HepG2 (cell line): Measurements from ENCODE around the gene FNDC4. TPM values are rescaled to one million over a fixed set of nuclear protein-coding genes. Genes with fewer than 3 reads are reported as not detected.
A peak's percentile ranks its signal among the peaks of the same experiment; 100 is the strongest.

Source experiments
- ATAC-seq: fragments of 200-7000 bp; cut with Tn5 transposase; 3 replicates; pipeline ENCODE4 v1.9.1; 2020; ENCODE audit warnings: mild to moderate bottlenecking, moderate library complexity
- BruUV-seq: library from RNA; stranded (reverse); fragments of 400-500 nt; replicated peaks from 2 replicates; lab custom pipeline; 2021; lab: Mats Ljungman, UMichigan
- CTCF ChIA-PET: fragments of 300-600 bp; formaldehyde crosslinking; extraction: SDS; loops from one replicate; lab custom pipeline; 2021; ENCODE audit warnings: low total read pairs, inconsistent platforms, low intra/inter-chr PET ratio; lab: Yijun Ruan, JAX
- POLR2A ChIA-PET: fragments of 350-600 bp; sonication (Branson Sonifier 250); formaldehyde crosslinking; loops from one replicate; lab custom pipeline; 2020; ENCODE audit warnings: antibody characterized with exemption, inconsistent platforms; lab: Yijun Ruan, JAX
- DNase-seq: peaks from one replicate; pipeline ENCODE4 v3.0.0-alpha.2; 2015; ENCODE audit warnings: low spot score
- FAIRE-seq: peaks from 3 replicates; lab custom pipeline; 2011; peaks lifted over from hg19 to GRCh38; lab: Jason Lieb, UNC
- H2AFZ ChIP-seq: one replicate; pipeline ENCODE4 v1.6.1; 2011; ENCODE audit warnings: low read length, inconsistent platforms
- H3K27ac ChIP-seq: fragments of 300-600 bp; 3 replicates; pipeline ENCODE4 v1.8.0; 2011; ENCODE audit warnings: mixed run types, mild to moderate bottlenecking, mixed read lengths, low read length, inconsistent platforms; ENCODE audit not compliant: insufficient read depth; ENCODE audit errors: extremely low read length
- H3K27me3 ChIP-seq, 2 experiments: fragments of 200-600 bp in 1 of 2; 2 replicates in 1 of 2; 3 replicates in 1 of 2; pipeline versions ENCODE4 v1.6.0 to v1.8.0; 2011; ENCODE audit warnings: low read length in 2 of 2, mild to moderate bottlenecking in 2 of 2, moderate library complexity in 2 of 2, inconsistent platforms in 1 of 2; ENCODE audit not compliant: insufficient read depth in 2 of 2, control insufficient read depth in 1 of 2
- H3K36me3 ChIP-seq, 2 experiments: fragments of 200-600 bp in 1 of 2; replicated peaks in 1 of 2; 2 replicates in 1 of 2; 3 replicates in 1 of 2; pipeline versions ENCODE4 v1.5.1 to v1.8.0; 2011; ENCODE audit warnings: low read length in 2 of 2, inconsistent platforms in 1 of 2; ENCODE audit not compliant: insufficient read depth in 2 of 2, control insufficient read depth in 1 of 2
- H3K4me1 ChIP-seq: 2 replicates; pipeline ENCODE4 v1.5.1; 2012; ENCODE audit warnings: low read length, inconsistent platforms; ENCODE audit not compliant: insufficient read depth
- H3K4me2 ChIP-seq: 2 replicates; pipeline ENCODE4 v1.6.0; 2011; ENCODE audit warnings: low read depth, low read length, inconsistent platforms
- H3K4me3 ChIP-seq, 3 experiments: fragments of 200-600 bp in 1 of 3; sonication (generic), shearing (Covaris generic) in 1 of 3; replicated peaks in 1 of 3; 2 replicates each; pipeline ENCODE4 v1.5.1; 2011 to 2016; ENCODE audit warnings: low read length in 3 of 3, inconsistent platforms in 2 of 3, low read depth in 2 of 3, mild to moderate bottlenecking in 2 of 3, control low read depth in 1 of 3, mixed read lengths in 1 of 3; ENCODE audit not compliant: insufficient read depth in 1 of 3
- H3K79me2 ChIP-seq: one replicate; pipeline ENCODE4 v1.6.1; 2011; ENCODE audit warnings: low read length, inconsistent platforms; ENCODE audit not compliant: insufficient read depth
- H3K9ac ChIP-seq: 2 replicates; pipeline ENCODE4 v1.6.0; 2011; ENCODE audit warnings: mild to moderate bottlenecking, low read depth, low read length, inconsistent platforms; ENCODE audit not compliant: insufficient read depth
- H3K9me3 ChIP-seq: 2 replicates; pipeline ENCODE4 v1.5.1; 2012; ENCODE audit warnings: mild to moderate bottlenecking, low read length
- H4K20me1 ChIP-seq: 2 replicates; pipeline ENCODE4 v1.6.0; 2011; ENCODE audit warnings: inconsistent platforms, mild to moderate bottlenecking, low read length, moderate library complexity; ENCODE audit not compliant: insufficient read depth
- AFF4 ChIP-seq: sonication (generic); formaldehyde crosslinking; IDR thresholded peaks from 2 replicates; pipeline ENCODE4 v1.4.0; 2020; ENCODE audit warnings: missing genetic modification reagents
- AKAP8 ChIP-seq: sonication (generic); formaldehyde crosslinking; IDR thresholded peaks from 2 replicates; pipeline ENCODE4 v1.5.1; 2020; ENCODE audit warnings: mild to moderate bottlenecking, missing genetic modification reagents
- DNMT3B ChIP-seq: conservative IDR thresholded peaks from 2 replicates; pipeline ENCODE4 v1.6.1; 2016; ENCODE audit warnings: missing biosample characterization, control low read depth
- FOSL1 ChIP-seq: sonication (generic); formaldehyde crosslinking; IDR thresholded peaks from 2 replicates; pipeline ENCODE4 v1.9.0; 2021; ENCODE audit warnings: missing genetic modification reagents, borderline replicate concordance
- FOXM1 ChIP-seq: sonication (generic); formaldehyde crosslinking; IDR thresholded peaks from 2 replicates; pipeline ENCODE4 v1.5.0; 2020; ENCODE audit warnings: missing genetic modification reagents
- PLSCR1 ChIP-seq: sonication (generic); formaldehyde crosslinking; IDR thresholded peaks from 2 replicates; pipeline ENCODE4 v1.5.0; 2020; ENCODE audit warnings: missing genetic modification reagents, mild to moderate bottlenecking, borderline replicate concordance
- PPARG ChIP-seq: conservative IDR thresholded peaks from 2 replicates; pipeline ENCODE4 v1.6.1; 2016; ENCODE audit warnings: missing biosample characterization, missing genetic modification reagents
- TOPORS ChIP-seq: sonication (generic); formaldehyde crosslinking; IDR thresholded peaks from 2 replicates; pipeline ENCODE4 v1.8.0; 2023; ENCODE audit warnings: mild to moderate bottlenecking, missing genetic modification reagents
- YEATS4 ChIP-seq: sonication (generic); formaldehyde crosslinking; IDR thresholded peaks from 2 replicates; pipeline ENCODE4 v1.4.0; 2020; ENCODE audit warnings: missing genetic modification reagents, borderline replicate concordance
- ZFP37 ChIP-seq: sonication (generic); formaldehyde crosslinking; IDR thresholded peaks from 2 replicates; pipeline ENCODE4 v1.4.0; 2020; ENCODE audit warnings: missing genetic modification reagents, borderline replicate concordance
- ZKSCAN8 ChIP-seq: IDR thresholded peaks from 2 replicates; pipeline ENCODE4 v1.6.1; 2016; ENCODE audit warnings: borderline replicate concordance, missing genetic modification reagents, missing compliant biosample characterization
- ZNF510 ChIP-seq: sonication (generic); formaldehyde crosslinking; IDR thresholded peaks from 2 replicates; pipeline ENCODE4 v1.4.0; 2020; ENCODE audit warnings: low read depth, mild to moderate bottlenecking, missing genetic modification reagents
- ZNF547 ChIP-seq: sonication (generic); formaldehyde crosslinking; IDR thresholded peaks from 2 replicates; pipeline ENCODE4 v1.5.1; 2020; ENCODE audit warnings: mild to moderate bottlenecking, missing genetic modification reagents
- ZNF607 ChIP-seq: sonication (generic); formaldehyde crosslinking; IDR thresholded peaks from 2 replicates; pipeline ENCODE4 v1.5.1; 2020; ENCODE audit warnings: missing genetic modification reagents, mild to moderate bottlenecking, borderline replicate concordance
- WGBS: methylation state at CpG from one replicate; pipeline ENCODE4 v1.1.6; 2017; ENCODE audit warnings: low lambda C conversion rate; 5-methylcytosine and 5-hydroxymethylcytosine counted together
- in situ Hi-C: cut with HindIII; loops from 2 replicates; pipeline ENCODE4 v1.10.0; 2017; ENCODE audit warnings: low pct_unique_long_range_greater_than_20kb; ENCODE audit not compliant: extremely low pct_ligation_motif_present
- intact Hi-C: fragments of 100-400 bp; cut with micrococcal nuclease; formaldehyde crosslinking; loops from one replicate; pipeline ENCODE4 v1.10.0; 2022; ENCODE audit not compliant: unreplicated experiment
- polyA plus RNA-seq, 8 experiments: library from polyadenylated mRNA; depleted of rRNA in 3 of 8; stranded (reverse) in 7 of 8; unstranded in 1 of 8; fragments of >200 nt; fragmentation: Illumina TruSeq in 4 of 8; extraction: Trizol in 4 of 8; gene quantifications; 2 replicates each; pipeline versions ENCODE4 v1.2.1 to v1.2.3, GENCODE V29; 2011 to 2016; ENCODE audit warnings: low read depth in 4 of 8, missing spikeins in 1 of 8, mixed read lengths in 1 of 8; ENCODE audit not compliant: insufficient read depth in 1 of 8
- total RNA-seq, 5 experiments: library from RNA; depleted of rRNA; stranded (reverse); fragments of >200 nt; fragmentation: Illumina TruSeq; extraction: Trizol; gene quantifications; 2 replicates each; pipeline ENCODE4 v1.2.3, GENCODE V29; 2016; ENCODE audit warnings: low read depth in 1 of 5
- TF ChIP-seq, protein P1 (sequence below): sonication (generic); formaldehyde crosslinking; IDR thresholded peaks from 2 replicates; pipeline ENCODE4 v1.4.0; 2020; ENCODE audit warnings: missing genetic modification reagents, mild to moderate bottlenecking, borderline replicate concordance

FNDC4 gene
- total and polyA plus RNA-seq, 2 of the 13 experiments (the other 11 are each of a cell fraction or from before 2014, with no cell fraction given) = 9.0 to 17.4 TPM

GRCh38 chr2:27522400-27522945 is 27.5 kb upstream of the FNDC4 start (continued):
- TF ChIP-seq AKAP8 (CRISPR knock-in tag) = no peak
- no peak for TF ChIP-seq DNMT3B (CRISPR knock-in tag)
- TF ChIP-seq FOXM1 (CRISPR knock-in tag) = no peak
- TF ChIP-seq, protein P1, sequence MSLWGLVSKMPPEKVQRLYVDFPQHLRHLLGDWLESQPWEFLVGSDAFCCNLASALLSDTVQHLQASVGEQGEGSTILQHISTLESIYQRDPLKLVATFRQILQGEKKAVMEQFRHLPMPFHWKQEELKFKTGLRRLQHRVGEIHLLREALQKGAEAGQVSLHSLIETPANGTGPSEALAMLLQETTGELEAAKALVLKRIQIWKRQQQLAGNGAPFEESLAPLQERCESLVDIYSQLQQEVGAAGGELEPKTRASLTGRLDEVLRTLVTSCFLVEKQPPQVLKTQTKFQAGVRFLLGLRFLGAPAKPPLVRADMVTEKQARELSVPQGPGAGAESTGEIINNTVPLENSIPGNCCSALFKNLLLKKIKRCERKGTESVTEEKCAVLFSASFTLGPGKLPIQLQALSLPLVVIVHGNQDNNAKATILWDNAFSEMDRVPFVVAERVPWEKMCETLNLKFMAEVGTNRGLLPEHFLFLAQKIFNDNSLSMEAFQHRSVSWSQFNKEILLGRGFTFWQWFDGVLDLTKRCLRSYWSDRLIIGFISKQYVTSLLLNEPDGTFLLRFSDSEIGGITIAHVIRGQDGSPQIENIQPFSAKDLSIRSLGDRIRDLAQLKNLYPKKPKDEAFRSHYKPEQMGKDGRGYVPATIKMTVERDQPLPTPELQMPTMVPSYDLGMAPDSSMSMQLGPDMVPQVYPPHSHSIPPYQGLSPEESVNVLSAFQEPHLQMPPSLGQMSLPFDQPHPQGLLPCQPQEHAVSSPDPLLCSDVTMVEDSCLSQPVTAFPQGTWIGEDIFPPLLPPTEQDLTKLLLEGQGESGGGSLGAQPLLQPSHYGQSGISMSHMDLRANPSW (CRISPR knock-in tag) = no peak
- no peak for TF ChIP-seq ZFP37 (CRISPR knock-in tag)
- no peak for TF ChIP-seq YEATS4 (CRISPR knock-in tag)

DNA sequence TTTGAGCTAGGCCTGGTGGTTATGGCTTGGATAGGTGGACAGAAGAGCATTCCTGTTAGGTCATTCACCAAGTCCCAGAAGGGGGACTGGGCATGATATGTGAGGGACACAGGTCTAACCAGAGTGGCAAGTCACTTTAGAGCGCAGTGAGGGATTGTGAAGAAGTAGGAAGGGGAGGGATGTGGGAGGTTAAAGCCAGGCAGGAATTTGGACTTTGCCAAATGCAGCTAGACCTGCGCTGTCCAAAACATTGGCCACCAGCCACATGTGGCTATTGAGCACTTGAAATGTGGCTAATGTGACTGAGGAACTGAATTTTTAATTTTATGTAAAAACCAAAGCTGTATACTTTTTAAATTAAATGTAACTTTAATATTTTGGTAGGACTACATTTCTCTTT is 25.3 kb upstream of the FNDC4 start:
- peak; percentile 4 for FAIRE-seq
- in situ Hi-C loops (no loop called here), intact Hi-C loops (no loop called here)
- CTCF ChIA-PET = no interaction called here
- no TSS peak for BruUV-seq
- POLR2A ChIA-PET = no interaction called here
- no peak overlapping the region for H3K4me3 ChIP-seq
- no peaks in the 10 kb centered on the region for H3K79me2 ChIP-seq
- no peaks in the 10 kb centered on the region for H3K27me3 ChIP-seq
- no peak overlapping the region for H2AFZ ChIP-seq
- H3K36me3 ChIP-seq = no peaks in the 10 kb centered on the region
- ATAC-seq = peak; percentile 17; the same call in 1 of the 3 replicates
- H3K9me3 ChIP-seq = no peaks in the 10 kb centered on the region
- no peaks in the 10 kb centered on the region for H4K20me1 ChIP-seq
- 94% methylated on average over 2 of the region's 2 CpGs for WGBS
- H3K27ac ChIP-seq = no peak overlapping the region
- H3K4me1 ChIP-seq = peaks cover 29% of the 10 kb centered on the region
- no peak overlapping the region for H3K9ac ChIP-seq
- no peak overlapping the region for H3K4me2 ChIP-seq
- no peak for DNase-seq
- TF ChIP-seq PLSCR1 (CRISPR knock-in tag) (no peak), ZNF547 (CRISPR knock-in tag) (no peak), ZNF607 (no peak), ZNF510 (no peak), PPARG (CRISPR knock-in tag) (no peak), AFF4 (no peak), TOPORS (CRISPR knock-in tag) (no peak), FOSL1 (no peak), ZKSCAN8 (CRISPR knock-in tag) (no peak)
